Gastroesophageal sphincter (tissue), 4 donors: ENCODE data around the gene PPARG. TPM values are rescaled to one million over a fixed set of nuclear protein-coding genes. Genes with fewer than 3 reads are reported as not detected.
"Not testable (repeated sequence)": the region's sequence is repeated elsewhere in the genome, so short reads cannot be mapped to it uniquely, and the experiment has no call there.

Experiments used
- ATAC-seq: fragments of 150-250 bp; one replicate; pipeline ENCODE4 v1.9.1; 2016; ENCODE audit warnings: mild to moderate bottlenecking, moderate library complexity
- H3K27ac ChIP-seq, 4 donors: fragments of 200-600 bp; sonication (generic) in 3 of 4; 1 replicate in 3 of 4; 2 replicates in 1 of 4; pipeline ENCODE4 v1.5.1; 2016 to 2019
- H3K27me3 ChIP-seq: fragments of 200-600 bp; sonication (generic); one replicate; pipeline ENCODE4 v1.5.1; 2019
- H3K36me3 ChIP-seq, 2 donors: fragments of 200-600 bp; sonication (generic); one replicate each; pipeline ENCODE4 v1.5.1; 2019; ENCODE audit warnings: control low read depth in 1 of 2
- H3K4me1 ChIP-seq, 3 donors: fragments of 200-600 bp; sonication (generic); 1 replicate in 2 of 3; 2 replicates in 1 of 3; pipeline ENCODE4 v1.5.1; 2016 to 2019; ENCODE audit warnings: control low read depth in 2 of 3
- H3K4me3 ChIP-seq, 2 donors: fragments of 200-600 bp; sonication (generic); one replicate each; pipeline ENCODE4 v1.5.1; 2019; ENCODE audit warnings: mild to moderate bottlenecking in 1 of 2, moderate library complexity in 1 of 2
- H3K9me3 ChIP-seq, 3 donors: fragments of 200-600 bp; sonication (generic); one replicate each; pipeline ENCODE4 v1.5.1; 2017 to 2019; ENCODE audit warnings: control low read depth in 2 of 3
- EP300 ChIP-seq: sonication (generic); formaldehyde crosslinking; IDR thresholded peaks from one replicate; pipeline ENCODE4 v1.6.1; 2017; ENCODE audit warnings: antibody characterized with exemption, mild to moderate bottlenecking
- POLR2A ChIP-seq, 2 donors: fragments of 450-650 bp; IDR thresholded peaks; one replicate each; pipeline ENCODE4 v1.6.1; 2017; ENCODE audit warnings: antibody characterized with exemption in 2 of 2, mild to moderate bottlenecking in 2 of 2, moderate library complexity in 1 of 2
- POLR2AphosphoS5 ChIP-seq: sonication (generic); formaldehyde crosslinking; IDR thresholded peaks from one replicate; pipeline ENCODE4 v1.6.1; 2017; ENCODE audit warnings: antibody characterized with exemption
- WGBS, 2 donors: methylation state at CpG; one replicate each; pipeline ENCODE4 v1.1.5; 2018; ENCODE audit warnings: low coverage in 1 of 2; 5-methylcytosine and 5-hydroxymethylcytosine counted together
- total RNA-seq, 4 donors: library from RNA; depleted of rRNA; stranded (reverse); fragments of >200 nt; gene quantifications; one replicate each; pipeline ENCODE4 v1.1.0, GENCODE V29; 2016
- TF ChIP-seq, protein P1 (sequence below), 4 experiments: fragments of 200-600 bp in 2 of 4; fragments of 450-650 bp in 2 of 4; sonication (generic) in 1 of 4; IDR thresholded peaks; one replicate each; pipeline ENCODE4 v1.5.1; 2017 to 2019; ENCODE audit warnings: antibody characterized with exemption in 4 of 4, mild to moderate bottlenecking in 2 of 4, moderate library complexity in 2 of 4

PPARG gene
- total RNA-seq, 4 donors from 2014 or later, result 3.9 to 14.9 (median 9.3) TPM

GRCh38 chr3:12468276-12468675 lies 179.4 kb downstream of the PPARG start:
- Histone ChIP-seq H3K4me3 (no peak overlapping the region), H3K36me3 (no peaks in the 10 kb centered on the region), H3K4me1 (no peaks in the 10 kb centered on the region), H3K27ac (no peak overlapping the region), H3K27me3 (peaks cover 4% of the 10 kb centered on the region), H3K9me3 (no peaks in the 10 kb centered on the region)
- TF ChIP-seq POLR2A (IDR thresholded peaks at IDR 0.05) (no peak), POLR2AphosphoS5 (no peak), EP300 (no peak)
- TF ChIP-seq, protein P1, sequence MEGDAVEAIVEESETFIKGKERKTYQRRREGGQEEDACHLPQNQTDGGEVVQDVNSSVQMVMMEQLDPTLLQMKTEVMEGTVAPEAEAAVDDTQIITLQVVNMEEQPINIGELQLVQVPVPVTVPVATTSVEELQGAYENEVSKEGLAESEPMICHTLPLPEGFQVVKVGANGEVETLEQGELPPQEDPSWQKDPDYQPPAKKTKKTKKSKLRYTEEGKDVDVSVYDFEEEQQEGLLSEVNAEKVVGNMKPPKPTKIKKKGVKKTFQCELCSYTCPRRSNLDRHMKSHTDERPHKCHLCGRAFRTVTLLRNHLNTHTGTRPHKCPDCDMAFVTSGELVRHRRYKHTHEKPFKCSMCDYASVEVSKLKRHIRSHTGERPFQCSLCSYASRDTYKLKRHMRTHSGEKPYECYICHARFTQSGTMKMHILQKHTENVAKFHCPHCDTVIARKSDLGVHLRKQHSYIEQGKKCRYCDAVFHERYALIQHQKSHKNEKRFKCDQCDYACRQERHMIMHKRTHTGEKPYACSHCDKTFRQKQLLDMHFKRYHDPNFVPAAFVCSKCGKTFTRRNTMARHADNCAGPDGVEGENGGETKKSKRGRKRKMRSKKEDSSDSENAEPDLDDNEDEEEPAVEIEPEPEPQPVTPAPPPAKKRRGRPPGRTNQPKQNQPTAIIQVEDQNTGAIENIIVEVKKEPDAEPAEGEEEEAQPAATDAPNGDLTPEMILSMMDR (IDR thresholded peaks at IDR 0.05), result no peak
- WGBS, 2 donors, result 100% methylated on average over 1 to 2 of the region's 6 CpGs
- ATAC-seq, result no peak

- WGBS, 2 donors, result 60 to 61% methylated on average over 1 to 2 of the region's 2 CpGs
- H3K9me3 ChIP-seq, result no peaks in the 10 kb centered on the region
- peaks cover 4% of the 10 kb centered on the region for H3K27me3 ChIP-seq
- H3K4me1 ChIP-seq, result no peaks in the 10 kb centered on the region
- no peak for ATAC-seq
- TF ChIP-seq POLR2A (IDR thresholded peaks at IDR 0.05) (no peak), EP300 (no peak), POLR2AphosphoS5 (no peak)
- TF ChIP-seq, protein P1 (IDR thresholded peaks at IDR 0.05), result no peak
- no peak overlapping the region for H3K27ac ChIP-seq
- H3K36me3 ChIP-seq, result no peaks in the 10 kb centered on the region
- H3K4me3 ChIP-seq, result no peak overlapping the region
Observed at GRCh38 chr3:12468757-12469156, 179.9 kb downstream of the PPARG start.

DNA sequence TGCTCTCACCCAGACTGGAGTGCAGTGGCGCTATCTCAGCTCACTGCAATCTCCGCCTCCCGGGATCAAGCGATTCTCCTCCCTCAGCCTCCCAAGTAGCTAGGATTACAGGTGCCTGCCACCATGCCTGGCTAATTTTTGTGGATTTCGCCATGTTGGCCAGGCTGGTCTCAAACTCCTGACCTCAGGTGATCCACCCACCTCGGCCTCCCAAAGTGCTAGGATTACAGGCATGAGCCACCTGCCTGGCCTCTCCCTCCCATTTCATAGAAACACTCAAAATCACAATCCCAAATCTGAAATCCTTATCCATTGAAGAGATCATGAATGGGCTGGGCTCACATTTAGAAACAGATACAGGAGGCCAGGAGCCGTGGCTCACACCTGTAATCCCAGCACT lies 180.4 kb downstream of the PPARG start:
- not testable (repeated sequence) for H3K27ac ChIP-seq, ATAC-seq, H3K4me3 ChIP-seq, H3K36me3 ChIP-seq, H3K9me3 ChIP-seq, H3K27me3 ChIP-seq, H3K4me1 ChIP-seq
- 0% methylated on average over 1 of the region's 7 CpGs; no CpG with 5 or more reads in 1 of the 2 donors for WGBS, 2 donors

DNA sequence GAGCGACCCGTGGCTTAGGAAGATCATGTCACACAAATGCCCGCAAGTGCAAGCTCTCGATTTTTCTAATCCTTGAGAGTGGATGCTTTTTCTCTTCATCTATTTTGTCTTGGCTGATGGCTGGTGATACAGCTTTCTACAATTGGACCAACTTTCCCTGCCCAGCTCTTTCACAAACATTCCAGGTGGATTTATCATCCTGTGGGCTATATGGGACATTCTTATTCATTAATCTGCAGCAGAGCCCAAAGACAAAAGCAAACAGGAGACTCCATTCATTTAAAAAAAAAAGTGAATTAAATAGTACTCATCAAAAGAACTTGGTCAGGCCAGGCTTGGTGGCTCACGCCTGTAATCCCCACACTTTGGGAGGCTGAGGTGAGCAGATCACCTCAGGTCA lies 181.2 kb downstream of the PPARG start:
- TF ChIP-seq, protein P1 (IDR thresholded peaks at IDR 0.05), result no peak
- Histone ChIP-seq H3K36me3 (no peaks in the 10 kb centered on the region), H3K4me3 (no peak overlapping the region), H3K4me1 (no peaks in the 10 kb centered on the region), H3K9me3 (no peaks in the 10 kb centered on the region), H3K27me3 (peaks cover 4% of the 10 kb centered on the region), H3K27ac (no peak overlapping the region)
- WGBS, 2 donors, result 61 to 71% methylated on average over 1 to 5 of the region's 5 CpGs
- ATAC-seq, result no peak

DNA sequence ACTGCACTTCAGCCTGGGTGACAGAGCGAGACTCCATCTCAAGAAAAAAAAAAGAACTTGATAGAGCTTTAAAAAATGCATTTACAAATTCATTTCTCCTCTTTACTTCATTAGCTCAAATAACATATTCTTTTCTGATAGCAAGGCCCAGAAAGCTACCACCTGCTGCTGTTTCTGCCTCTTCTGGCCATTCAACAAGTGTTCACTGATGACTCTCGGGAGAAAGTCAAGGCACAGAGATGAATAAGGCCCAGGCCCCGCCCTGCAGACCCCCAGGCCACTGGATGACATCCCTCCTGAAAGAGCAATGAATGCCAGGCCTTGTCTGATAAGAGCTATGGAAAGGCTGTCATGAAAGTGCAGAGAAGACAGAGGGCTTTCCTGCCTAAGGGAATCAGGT lies 181.8 kb downstream of the PPARG start:
- TF ChIP-seq, protein P1 (IDR thresholded peaks at IDR 0.05), result no peak
- TF ChIP-seq POLR2AphosphoS5, result no peak
- TF ChIP-seq POLR2A (IDR thresholded peaks at IDR 0.05), result no peak
- TF ChIP-seq EP300, result no peak
- no peaks in the 10 kb centered on the region for H3K9me3 ChIP-seq
- H3K36me3 ChIP-seq, result no peaks in the 10 kb centered on the region
- H3K4me1 ChIP-seq, result no peaks in the 10 kb centered on the region
- 82 to 100% methylated on average over 1 to 3 of the region's 3 CpGs for WGBS, 2 donors
- no peak for ATAC-seq
- peaks cover 4% of the 10 kb centered on the region for H3K27me3 ChIP-seq
- H3K27ac ChIP-seq, result no peak overlapping the region
- H3K4me3 ChIP-seq, result no peak overlapping the region

- TF ChIP-seq POLR2AphosphoS5 (no peak), POLR2A (IDR thresholded peaks at IDR 0.05) (no peak), EP300 (no peak)
- TF ChIP-seq, protein P1 (IDR thresholded peaks at IDR 0.05), result no peak
- no peaks in the 10 kb centered on the region for H3K36me3 ChIP-seq
- H3K4me1 ChIP-seq, result no peaks in the 10 kb centered on the region
- H3K27me3 ChIP-seq, result peaks cover under 1% of the 10 kb centered on the region
- no peak overlapping the region for H3K27ac ChIP-seq
- H3K4me3 ChIP-seq, result no peak overlapping the region
- ATAC-seq, result no peak
- H3K9me3 ChIP-seq, result no peaks in the 10 kb centered on the region
- 47 to 73% methylated on average over 5 to 10 of the region's 11 CpGs for WGBS, 2 donors
Observed at GRCh38 chr3:12471241-12471640, 182.4 kb downstream of the PPARG start.
